Activated naive CD8-positive, alpha-beta T cell (primary cell): ENCODE data around the gene RNPEPL1.

Experiments
- H3K27ac Mint-ChIP-seq: one replicate; pipeline ENCODE4 v1.8.0; 2021; ENCODE audit warnings: mixed read lengths
- H3K27me3 Mint-ChIP-seq: one replicate; pipeline ENCODE4 v1.8.0; 2021; ENCODE audit warnings: mixed read lengths
- H3K36me3 Mint-ChIP-seq: one replicate; pipeline ENCODE4 v1.8.0; 2021; ENCODE audit warnings: mixed read lengths
- H3K4me1 Mint-ChIP-seq: one replicate; pipeline ENCODE4 v1.8.0; 2021; ENCODE audit warnings: low read depth, mixed read lengths
- H3K4me3 Mint-ChIP-seq: one replicate; pipeline ENCODE4 v1.8.0; 2021; ENCODE audit warnings: mild to moderate bottlenecking, mixed read lengths
- H3K9me3 Mint-ChIP-seq: one replicate; pipeline ENCODE4 v1.8.0; 2021; ENCODE audit warnings: low read depth, mixed read lengths

RNPEPL1 gene

GRCh38 chr2:240586198-240586918, 18.1 kb downstream of the RNPEPL1 start, which contains the start of gene CAPN10:
Gene CAPN10, plus strand, starts transcription at chr2:240586734. Its CDS starts 178 bp downstream, at chr2:240586912.
- Mint-ChIP-seq H3K4me3 (peak within 1 kb of the TSS; percentile 97), H3K9me3 (no peaks in the 10 kb centered on the region), H3K4me1 (peaks cover 49% of the 10 kb centered on the region), H3K36me3 (peaks cover 1% of the 10 kb centered on the region), H3K27ac (peak within 1 kb of the TSS; percentile 85), H3K27me3 (no peaks in the 10 kb centered on the region)

GRCh38 chr2:240586919-240587800, 18.9 kb downstream of the RNPEPL1 start:
- peaks cover 49% of the 10 kb centered on the region for H3K4me1 Mint-ChIP-seq
- H3K36me3 Mint-ChIP-seq, result no peaks in the 10 kb centered on the region
- H3K27me3 Mint-ChIP-seq, result no peaks in the 10 kb centered on the region
- H3K9me3 Mint-ChIP-seq, result no peaks in the 10 kb centered on the region
- peak overlapping the region; percentile 72 for H3K27ac Mint-ChIP-seq
- peak overlapping the region; percentile 86 for H3K4me3 Mint-ChIP-seq

GRCh38 chr2:240588006-240588655, 19.8 kb downstream of the RNPEPL1 start:
- peak overlapping the region; percentile 86 for H3K4me3 Mint-ChIP-seq
- no peaks in the 10 kb centered on the region for H3K27me3 Mint-ChIP-seq
- H3K27ac Mint-ChIP-seq, result peak overlapping the region; percentile 72
- no peaks in the 10 kb centered on the region for H3K9me3 Mint-ChIP-seq
- H3K4me1 Mint-ChIP-seq, result peaks cover 42% of the 10 kb centered on the region
- H3K36me3 Mint-ChIP-seq, result no peaks in the 10 kb centered on the region

GRCh38 chr2:240588669-240589068, 20.4 kb downstream of the RNPEPL1 start:
- no peaks in the 10 kb centered on the region for H3K9me3 Mint-ChIP-seq
- peak overlapping the region; percentile 7 for H3K27ac Mint-ChIP-seq
- no peaks in the 10 kb centered on the region for H3K27me3 Mint-ChIP-seq
- H3K4me3 Mint-ChIP-seq, result peak overlapping the region; percentile 86
- no peaks in the 10 kb centered on the region for H3K36me3 Mint-ChIP-seq
- peaks cover 39% of the 10 kb centered on the region for H3K4me1 Mint-ChIP-seq

- Mint-ChIP-seq H3K4me1 (peaks cover 37% of the 10 kb centered on the region), H3K36me3 (no peaks in the 10 kb centered on the region), H3K27me3 (no peaks in the 10 kb centered on the region), H3K4me3 (no peak overlapping the region), H3K27ac (no peak overlapping the region), H3K9me3 (no peaks in the 10 kb centered on the region)
Measured at GRCh38 chr2:240589375-240589774, 21.1 kb downstream of the RNPEPL1 start.

- H3K9me3 Mint-ChIP-seq, result no peaks in the 10 kb centered on the region
- no peaks in the 10 kb centered on the region for H3K27me3 Mint-ChIP-seq
- H3K36me3 Mint-ChIP-seq, result no peaks in the 10 kb centered on the region
- H3K4me3 Mint-ChIP-seq, result no peak overlapping the region
- peaks cover 30% of the 10 kb centered on the region for H3K4me1 Mint-ChIP-seq
- H3K27ac Mint-ChIP-seq, result no peak overlapping the region
Measured at GRCh38 chr2:240589850-240590525, 21.7 kb downstream of the RNPEPL1 start.

- no peak overlapping the region for H3K4me3 Mint-ChIP-seq
- peaks cover 28% of the 10 kb centered on the region for H3K4me1 Mint-ChIP-seq
- H3K36me3 Mint-ChIP-seq, result no peaks in the 10 kb centered on the region
- H3K27me3 Mint-ChIP-seq, result no peaks in the 10 kb centered on the region
- H3K9me3 Mint-ChIP-seq, result no peaks in the 10 kb centered on the region
- H3K27ac Mint-ChIP-seq, result no peak overlapping the region
Measured at GRCh38 chr2:240590681-240591111, 22.4 kb downstream of the RNPEPL1 start.

- Mint-ChIP-seq H3K36me3 (no peaks in the 10 kb centered on the region), H3K27me3 (no peaks in the 10 kb centered on the region)
Measured at GRCh38 chr2:240591226-240591625, 22.9 kb downstream of the RNPEPL1 start.

GRCh38 chr2:240591784-240592183, 23.5 kb downstream of the RNPEPL1 start:
- Mint-ChIP-seq H3K9me3 (no peaks in the 10 kb centered on the region), H3K4me1 (peaks cover 27% of the 10 kb centered on the region), H3K27me3 (no peaks in the 10 kb centered on the region), H3K4me3 (no peak overlapping the region), H3K36me3 (no peaks in the 10 kb centered on the region), H3K27ac (no peak overlapping the region)

More at GRCh38 chr2:240591226-240591625, 22.9 kb downstream of the RNPEPL1 start:
- Mint-ChIP-seq H3K9me3 (no peaks in the 10 kb centered on the region), H3K4me3 (no peak overlapping the region), H3K4me1 (peaks cover 27% of the 10 kb centered on the region), H3K27ac (no peak overlapping the region)

- Mint-ChIP-seq H3K4me3 (no peak overlapping the region), H3K27ac (no peak overlapping the region), H3K4me1 (peaks cover 16% of the 10 kb centered on the region), H3K27me3 (no peaks in the 10 kb centered on the region), H3K9me3 (no peaks in the 10 kb centered on the region), H3K36me3 (no peaks in the 10 kb centered on the region)
Measured at GRCh38 chr2:240593026-240593702, 24.9 kb downstream of the RNPEPL1 start.

- Mint-ChIP-seq H3K4me1 (peaks cover 9% of the 10 kb centered on the region), H3K27me3 (no peaks in the 10 kb centered on the region), H3K27ac (no peak overlapping the region), H3K4me3 (no peak overlapping the region), H3K36me3 (no peaks in the 10 kb centered on the region), H3K9me3 (no peaks in the 10 kb centered on the region)
Measured at GRCh38 chr2:240593703-240594451, 25.6 kb downstream of the RNPEPL1 start.

GRCh38 chr2:240594511-240595380, 26.5 kb downstream of the RNPEPL1 start:
- Mint-ChIP-seq H3K4me3 (no peak overlapping the region), H3K4me1 (peaks cover 3% of the 10 kb centered on the region), H3K36me3 (no peaks in the 10 kb centered on the region), H3K9me3 (no peaks in the 10 kb centered on the region), H3K27ac (no peak overlapping the region), H3K27me3 (no peaks in the 10 kb centered on the region)
